Measurements from ENCODE around the gene MTOR.

GRCh38 chr1:11064942-11065341, 197.4 kb downstream of the MTOR start:
- TF ChIP-seq, protein P1, sequence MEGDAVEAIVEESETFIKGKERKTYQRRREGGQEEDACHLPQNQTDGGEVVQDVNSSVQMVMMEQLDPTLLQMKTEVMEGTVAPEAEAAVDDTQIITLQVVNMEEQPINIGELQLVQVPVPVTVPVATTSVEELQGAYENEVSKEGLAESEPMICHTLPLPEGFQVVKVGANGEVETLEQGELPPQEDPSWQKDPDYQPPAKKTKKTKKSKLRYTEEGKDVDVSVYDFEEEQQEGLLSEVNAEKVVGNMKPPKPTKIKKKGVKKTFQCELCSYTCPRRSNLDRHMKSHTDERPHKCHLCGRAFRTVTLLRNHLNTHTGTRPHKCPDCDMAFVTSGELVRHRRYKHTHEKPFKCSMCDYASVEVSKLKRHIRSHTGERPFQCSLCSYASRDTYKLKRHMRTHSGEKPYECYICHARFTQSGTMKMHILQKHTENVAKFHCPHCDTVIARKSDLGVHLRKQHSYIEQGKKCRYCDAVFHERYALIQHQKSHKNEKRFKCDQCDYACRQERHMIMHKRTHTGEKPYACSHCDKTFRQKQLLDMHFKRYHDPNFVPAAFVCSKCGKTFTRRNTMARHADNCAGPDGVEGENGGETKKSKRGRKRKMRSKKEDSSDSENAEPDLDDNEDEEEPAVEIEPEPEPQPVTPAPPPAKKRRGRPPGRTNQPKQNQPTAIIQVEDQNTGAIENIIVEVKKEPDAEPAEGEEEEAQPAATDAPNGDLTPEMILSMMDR (conservative IDR thresholded peaks at IDR 0.05; ENCODE audit: low read depth, low read length) = no peak
- no peak for TF ChIP-seq EZH2 (IDR thresholded peaks at IDR 0.05; ENCODE audit: low read length, unreplicated experiment)
